GM13977 (cell line): ENCODE results near the gene HDAC6.

ENCODE experiments used
- DNase-seq: peaks from one replicate; pipeline ENCODE4 v3.0.0; 2012; ENCODE audit warnings: low spot score
- CTCF ChIP-seq: IDR thresholded peaks from 2 replicates; pipeline ENCODE4 v1.5.1; 2012; ENCODE audit warnings: mild to moderate bottlenecking, control low read depth; ENCODE audit not compliant: insufficient read depth; ENCODE audit errors: extremely low read depth, missing control alignments
- in situ Hi-C: fragments of 300-500 bp; cut with MboI; formaldehyde crosslinking; loops from one replicate; pipeline ENCODE4 v1.12.0; 2022; ENCODE audit warnings: low sequenced_read_pairs, low pct_unique_long_range_greater_than_20kb, mixed read lengths, inconsistent platforms; ENCODE audit not compliant: unreplicated experiment

HDAC6 gene

GRCh38 chrX:48770296-48770695 lies 31.6 kb upstream of the HDAC6 start:
- TF ChIP-seq CTCF: no peak
- in situ Hi-C loops: no loop called here
- DNase-seq: peak; percentile 1

- in situ Hi-C loops: no loop called here
- no peak for DNase-seq
- no peak for TF ChIP-seq CTCF
These were observed 29.3 kb upstream of the HDAC6 start for GRCh38 chrX:48772602-48773001.

GRCh38 chrX:48776818-48777439 lies 24.9 kb upstream of the HDAC6 start:
- TF ChIP-seq CTCF: no peak
- in situ Hi-C loops: no loop called here
- no peak for DNase-seq

GRCh38 chrX:48779399-48779798 lies 22.5 kb upstream of the HDAC6 start:
- no peak for TF ChIP-seq CTCF
- in situ Hi-C loops: no loop called here
- DNase-seq: no peak

- no peak for DNase-seq
- in situ Hi-C loops: no loop called here
- TF ChIP-seq CTCF: no peak
These were observed 20.2 kb upstream of the HDAC6 start for GRCh38 chrX:48781705-48782104.

- in situ Hi-C loops: no loop called here
- no peak for TF ChIP-seq CTCF
- no peak for DNase-seq
These were observed 19.7 kb upstream of the HDAC6 start for GRCh38 chrX:48782216-48782615.

- DNase-seq: no peak
- in situ Hi-C loops: no loop called here
- TF ChIP-seq CTCF: no peak
These were observed 19.1 kb upstream of the HDAC6 start for GRCh38 chrX:48782795-48783194.
